ENCODE measurements around the gene TMEM54.

Gene TMEM54

GRCh38 chr1:32855861-32856617 is 45.1 kb downstream of the TMEM54 start:
- POLR2A ChIA-PET, result interaction anchor here (0.7 kb wide), 1 partner anchor 335 kb away, joined by 3 read pairs; no protein-coding TSS in a partner anchor
- DNase-seq (ENCODE audit: low read depth, low spot score), result no peak
- H3K4me3 ChIP-seq (ENCODE audit: low read depth, low read length), result no peak overlapping the region
- CTCF ChIA-PET, result no interaction called here
- no peak for TF ChIP-seq CTCF (IDR thresholded peaks at IDR 0.05; ENCODE audit: insufficient read depth, low read length, missing control alignments)

- POLR2A ChIA-PET, result no interaction called here
- CTCF ChIA-PET, result interaction anchor here (0.7 to 6.1 kb wide), 4 partner anchors 11 to 27 kb away, joined by 3 to 28 read pairs (median 13); no protein-coding TSS in a partner anchor
- no peak for DNase-seq (ENCODE audit: low read depth, low spot score)
- no peak for TF ChIP-seq CTCF (IDR thresholded peaks at IDR 0.05; ENCODE audit: insufficient read depth, low read length, missing control alignments)
- no peak overlapping the region for H3K4me3 ChIP-seq (ENCODE audit: low read depth, low read length)
Measured at GRCh38 chr1:32848354-32849063, 52.7 kb downstream of the TMEM54 start.
